ENCODE results near the gene MRGPRX2.

The MRGPRX2 gene

DNA sequence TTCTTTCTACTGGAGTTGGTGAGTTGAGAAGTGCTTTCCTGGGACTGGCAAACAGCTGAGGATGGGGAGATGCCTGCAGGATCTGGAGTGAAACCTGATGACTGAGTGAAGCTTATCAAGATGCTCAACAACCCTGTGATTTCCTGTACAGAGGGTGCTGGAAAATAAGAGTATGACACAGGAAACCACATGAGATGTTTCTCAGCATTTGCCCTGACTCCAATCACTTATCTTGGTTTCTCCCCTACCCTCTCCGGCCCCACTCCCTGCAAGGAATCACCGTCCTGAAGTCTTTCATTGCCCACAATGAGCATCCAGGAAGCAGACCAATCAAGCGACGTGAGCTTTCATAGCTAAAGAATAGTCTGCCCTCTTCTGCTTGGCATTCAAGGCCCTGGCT, at the start of gene MRGPRX2:
MRGPRX2 (minus strand) TSS at position 89 of the 400 bp plus-strand sequence. CDS start 4,315 bp downstream, outside the sequence.
- no peak for DNase-seq

DNA sequence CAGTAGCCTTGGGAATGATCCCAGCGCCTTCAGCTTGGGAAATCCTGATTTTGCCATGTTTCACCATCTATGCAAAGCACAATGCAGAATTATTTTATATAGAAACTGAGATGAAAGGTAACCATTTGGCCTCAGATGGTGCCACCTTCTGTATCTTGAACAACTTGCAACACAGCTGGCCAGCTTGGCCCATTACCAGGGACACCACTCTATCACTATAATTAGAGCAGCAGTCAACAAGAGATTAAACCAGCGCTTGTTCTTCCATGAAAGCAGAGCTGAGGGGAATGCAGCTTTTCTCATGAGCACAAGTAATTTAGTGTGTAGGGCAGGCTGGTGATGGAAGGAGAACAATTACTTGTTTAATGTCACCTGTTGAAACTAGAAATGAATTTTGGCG, 49.8 kb upstream of the MRGPRX2 start:
- DNase-seq: peak; percentile 95

DNA sequence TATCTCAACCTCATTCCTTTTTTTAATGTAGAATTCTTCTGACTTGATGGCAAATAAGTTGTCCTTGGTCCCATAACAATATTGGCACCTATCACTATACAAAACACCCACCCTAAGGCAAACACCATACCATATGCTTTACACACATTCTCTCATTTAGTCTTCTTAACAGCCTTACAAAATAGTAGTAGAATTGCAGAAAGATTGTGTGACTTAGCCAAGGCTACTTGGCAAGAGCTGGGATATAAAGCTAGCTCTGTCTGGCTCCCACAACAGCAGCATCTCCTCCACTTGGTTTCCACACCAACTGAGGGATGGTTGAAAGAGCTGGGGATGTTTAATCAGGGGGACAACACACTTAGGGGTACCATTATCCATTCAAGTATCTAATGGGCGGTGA, 46.6 kb upstream of the MRGPRX2 start:
- DNase-seq: no peak

DNA sequence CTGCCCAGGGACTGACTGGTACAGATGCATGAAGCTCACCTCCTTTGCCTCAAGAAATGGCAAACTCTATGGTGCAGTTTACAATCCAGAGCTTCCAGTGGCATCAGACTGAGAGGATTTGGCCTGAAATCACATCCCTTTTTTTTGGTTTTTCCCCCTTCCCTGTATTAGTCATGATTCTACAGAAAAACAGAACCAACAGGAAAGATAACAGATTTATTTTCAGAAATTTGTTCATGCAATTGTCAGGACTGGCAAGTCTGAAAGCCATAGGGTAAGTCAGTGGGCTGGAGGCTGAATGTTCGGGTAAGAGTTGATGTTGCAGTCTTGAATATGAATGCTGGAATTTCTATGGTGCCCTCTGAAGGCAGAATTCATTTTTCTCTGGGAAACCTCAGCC, 44.5 kb upstream of the MRGPRX2 start:
- no peak for DNase-seq

DNA sequence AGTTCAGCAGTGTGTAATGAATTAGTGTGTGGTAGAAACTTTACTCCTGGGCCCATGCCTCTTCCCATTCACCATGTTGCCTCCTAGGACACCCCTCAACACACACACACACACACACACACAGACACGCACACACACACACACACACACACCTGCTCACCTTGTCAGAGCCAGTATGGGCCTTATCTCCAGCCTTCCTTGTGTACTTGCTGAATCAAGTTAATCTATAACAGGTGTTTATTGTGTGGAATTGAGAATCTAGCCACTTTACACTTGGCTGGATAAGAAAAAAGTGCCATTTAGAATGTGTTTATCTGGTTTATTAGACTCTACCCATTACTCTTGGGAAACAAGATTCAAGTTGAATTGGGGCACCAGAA, 42.0 kb upstream of the MRGPRX2 start:
- DNase-seq: no peak

DNA sequence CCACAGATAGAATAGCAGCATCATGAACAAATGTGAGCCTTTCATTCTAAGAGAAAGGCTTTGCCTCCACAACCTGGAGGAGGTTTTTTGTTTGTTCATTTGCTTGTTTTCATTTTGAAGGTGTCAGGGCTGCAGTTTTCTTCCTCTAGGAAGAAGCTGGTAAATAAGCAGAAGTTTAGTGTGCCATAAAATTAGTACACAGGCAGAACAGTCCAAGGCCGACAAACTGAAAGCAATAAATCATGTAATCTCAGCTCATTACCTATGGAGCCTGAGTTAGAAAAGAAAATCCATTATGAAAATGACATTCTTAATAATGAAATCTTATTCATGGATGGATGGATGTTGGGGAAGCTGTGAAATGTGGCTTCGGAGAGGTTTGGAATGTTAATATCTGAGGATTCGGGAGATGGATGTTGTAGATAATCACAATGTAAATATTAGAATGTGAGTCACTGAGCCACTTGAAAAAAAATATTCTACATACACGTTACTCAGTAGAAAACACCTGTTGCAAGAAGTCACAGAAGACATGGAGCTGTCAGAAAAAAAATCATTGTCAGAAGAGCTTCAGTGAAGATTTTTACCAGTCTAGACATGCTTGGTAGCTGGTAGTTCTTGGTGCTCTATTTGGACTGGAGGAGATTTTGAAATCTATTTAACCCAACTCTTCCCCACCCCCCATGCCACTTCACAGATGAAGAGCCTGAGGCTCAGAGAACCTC, 41.4 kb upstream of the MRGPRX2 start:
- DNase-seq: peak; percentile 24

DNA sequence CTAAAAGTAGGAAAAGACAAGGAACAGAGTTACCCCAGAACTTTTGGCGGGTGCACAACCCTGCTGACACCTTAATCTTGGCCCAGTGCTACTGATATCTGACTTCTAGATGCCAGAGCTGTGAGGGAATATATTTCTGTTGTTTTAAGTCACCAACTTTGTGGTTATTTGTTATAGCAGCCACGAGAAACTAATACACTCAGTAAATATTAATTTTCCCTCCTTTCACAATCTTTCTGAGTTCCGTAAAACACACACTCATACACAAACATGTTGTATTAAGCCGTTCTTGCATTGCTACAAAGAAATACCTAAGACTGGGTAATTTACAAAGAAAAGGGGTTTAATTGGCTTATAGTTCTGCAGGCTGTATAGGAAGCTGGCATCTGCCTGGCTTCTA, 40.4 kb upstream of the MRGPRX2 start:
- DNase-seq: no peak

DNA sequence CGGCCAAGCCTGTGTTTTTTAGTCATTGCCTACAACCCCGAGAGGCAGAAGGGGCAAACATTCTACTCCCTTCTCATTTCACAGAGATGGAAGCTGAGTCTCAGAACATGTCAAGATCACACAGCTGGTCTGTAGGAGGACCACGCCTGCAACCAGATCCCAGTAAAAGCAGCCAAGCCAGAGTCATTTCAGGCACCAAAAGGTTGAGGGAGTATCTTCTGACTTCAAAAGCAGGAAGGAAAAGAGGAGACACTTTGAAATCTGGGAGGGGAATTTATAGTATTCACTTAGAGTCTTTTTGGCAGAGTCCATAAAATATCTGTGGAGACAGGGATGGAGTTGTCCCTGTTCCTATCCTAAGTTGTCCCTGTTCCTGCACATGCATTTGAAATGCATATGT, 38.6 kb upstream of the MRGPRX2 start:
- no peak for DNase-seq

DNA sequence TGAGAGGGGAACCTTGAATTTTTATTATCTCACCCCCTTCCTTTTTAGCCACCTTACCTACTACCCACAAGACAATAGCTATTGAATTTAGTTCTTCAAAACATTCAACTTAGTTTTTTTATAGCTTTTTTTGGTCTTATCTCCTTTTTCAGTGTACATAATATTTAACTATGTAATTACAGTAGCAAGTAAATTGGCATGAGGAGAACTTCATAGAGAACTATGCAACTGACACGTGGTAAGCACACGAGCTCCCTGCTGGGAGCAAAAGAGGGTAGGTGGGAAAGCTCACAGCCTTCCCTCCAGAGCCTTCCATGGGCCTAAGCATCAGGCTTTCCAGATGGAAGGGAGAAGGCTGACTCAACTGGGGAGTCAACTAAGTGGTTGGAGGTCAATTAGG, 34.3 kb upstream of the MRGPRX2 start:
- DNase-seq: no peak

DNA sequence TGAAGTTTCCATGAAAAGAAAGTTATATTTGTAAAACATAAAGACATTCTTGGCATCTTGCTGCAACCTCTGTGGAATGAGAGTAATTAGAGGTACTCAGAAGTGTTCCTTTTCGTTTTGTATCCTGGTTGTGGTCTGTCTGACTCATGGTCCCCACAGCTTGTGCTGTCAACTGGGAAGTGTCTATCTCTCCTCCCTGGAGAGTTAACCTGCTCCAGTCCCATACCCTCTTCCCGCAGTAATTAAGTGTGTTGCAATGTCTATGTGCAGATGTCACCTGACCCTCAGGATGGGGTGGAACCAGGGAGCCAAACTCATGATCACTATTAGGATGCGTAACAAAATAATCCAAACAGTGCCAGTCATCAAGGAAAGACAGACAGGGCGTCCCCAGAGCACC, 33.5 kb upstream of the MRGPRX2 start:
- DNase-seq: peak; percentile 40

DNA sequence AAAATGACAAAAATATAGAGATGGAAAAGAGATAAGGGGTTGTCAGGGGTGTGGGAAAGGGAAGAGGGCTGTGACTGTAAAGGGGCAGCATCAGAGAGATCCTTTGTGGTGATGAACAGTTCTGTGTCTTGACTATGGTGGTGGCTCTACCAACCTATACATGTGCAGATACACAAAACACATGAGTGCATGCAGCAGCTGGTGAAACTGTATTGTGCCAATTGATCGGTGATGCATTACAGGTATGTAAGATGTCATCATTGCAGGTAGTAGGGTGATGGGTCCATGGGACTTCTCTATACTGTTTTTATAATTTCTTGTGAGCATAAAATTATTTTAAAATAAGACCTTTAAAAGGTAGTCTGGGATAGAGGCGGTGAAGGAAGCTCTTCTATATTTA, 32.3 kb upstream of the MRGPRX2 start:
- no peak for DNase-seq

DNA sequence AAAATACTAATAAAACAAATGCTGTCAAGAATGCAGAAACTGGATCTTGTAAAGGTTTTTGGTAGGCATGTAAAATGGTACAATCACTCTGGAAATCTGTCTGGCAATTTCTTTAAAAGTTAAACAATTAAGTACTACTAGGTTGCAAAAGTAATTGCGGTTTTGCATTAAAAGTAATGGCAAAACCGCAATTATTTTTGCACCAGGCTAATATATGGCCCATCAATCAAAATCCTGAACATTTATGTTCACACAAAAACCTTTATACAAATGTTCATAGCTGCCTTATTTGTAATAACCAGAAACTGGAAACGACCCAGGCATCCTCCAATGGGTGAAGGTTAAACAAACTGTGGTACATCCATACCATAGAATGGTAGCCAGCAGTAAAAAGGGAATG, 31.8 kb upstream of the MRGPRX2 start:
- DNase-seq: no peak

DNA sequence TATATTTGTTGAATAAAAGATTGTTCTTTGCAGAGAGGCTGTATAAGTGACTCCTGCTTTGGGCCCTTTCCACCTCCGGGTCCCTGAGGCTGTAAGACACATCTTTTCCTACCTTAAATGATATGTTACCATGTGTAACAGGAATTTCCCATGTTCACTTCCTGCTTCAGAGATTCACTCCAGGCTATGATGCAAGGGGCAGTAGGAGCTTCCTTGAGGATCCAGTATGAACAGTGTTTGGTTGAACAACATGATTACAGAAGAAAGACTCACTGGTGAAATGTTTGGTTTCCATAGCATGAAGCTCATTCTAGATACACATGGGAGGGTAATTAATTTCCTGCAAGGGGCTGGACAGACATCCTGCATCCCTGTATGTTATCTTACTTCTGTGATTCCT, 30.8 kb upstream of the MRGPRX2 start:
- DNase-seq: peak; percentile 45

DNA sequence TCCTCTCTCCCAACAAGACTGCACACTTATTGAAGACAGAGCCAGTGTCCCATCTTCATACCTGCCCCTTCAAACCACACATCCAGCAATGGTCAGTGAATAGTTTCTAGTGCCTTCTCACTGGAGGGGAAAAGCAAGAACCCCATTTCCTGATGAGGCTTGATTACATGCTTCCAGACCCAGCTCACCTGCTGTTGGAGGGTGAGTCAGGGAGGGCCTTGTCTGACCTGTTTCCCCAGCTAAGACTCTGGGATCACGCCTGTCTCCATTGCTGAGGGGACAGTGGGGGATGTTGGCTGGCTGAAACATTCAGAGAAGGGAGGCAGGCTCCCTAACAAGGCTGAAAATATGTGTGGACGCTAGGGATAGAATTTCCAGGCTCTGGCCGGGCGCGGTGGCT, 28.9 kb upstream of the MRGPRX2 start:
- DNase-seq: no peak

DNA sequence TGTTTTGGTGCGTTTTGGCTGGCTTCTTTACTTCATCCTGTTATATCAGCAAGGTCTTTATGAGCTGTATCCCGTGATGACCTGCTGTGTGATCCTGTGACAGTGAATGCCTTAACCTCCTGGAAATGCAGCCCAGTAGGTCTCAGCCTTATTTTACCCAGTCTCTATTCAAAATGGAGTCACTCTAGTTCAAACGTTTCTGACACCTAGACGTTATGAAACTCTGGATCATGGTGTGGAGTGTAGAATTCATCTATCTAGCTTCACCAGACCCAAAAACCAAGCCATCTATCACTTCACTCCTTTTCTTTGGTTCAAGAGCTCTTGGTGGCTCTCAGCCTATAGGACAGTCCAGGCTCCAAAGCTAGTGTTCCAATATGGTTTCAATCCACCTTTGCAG, 28.3 kb upstream of the MRGPRX2 start:
- no peak for DNase-seq

DNA sequence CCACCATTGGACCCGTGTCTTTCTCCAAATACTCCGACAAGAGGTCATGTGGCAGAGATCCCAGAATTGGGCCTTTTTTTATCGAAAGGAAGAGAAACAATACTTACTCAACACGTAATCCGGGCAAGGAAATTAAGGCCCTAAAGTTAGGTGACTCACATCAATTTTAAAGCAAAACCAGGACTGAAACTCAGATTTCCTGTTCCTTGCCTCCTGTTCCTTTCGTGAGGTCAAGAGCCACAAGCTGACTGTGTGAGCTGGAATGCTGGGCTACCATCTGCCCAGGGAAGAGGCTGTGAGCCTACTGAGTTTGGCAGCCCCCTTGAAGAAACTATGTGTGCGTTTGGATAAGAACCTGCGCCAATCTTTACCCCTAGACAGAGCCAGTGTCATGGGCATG, 27.1 kb upstream of the MRGPRX2 start:
- no peak for DNase-seq

DNA sequence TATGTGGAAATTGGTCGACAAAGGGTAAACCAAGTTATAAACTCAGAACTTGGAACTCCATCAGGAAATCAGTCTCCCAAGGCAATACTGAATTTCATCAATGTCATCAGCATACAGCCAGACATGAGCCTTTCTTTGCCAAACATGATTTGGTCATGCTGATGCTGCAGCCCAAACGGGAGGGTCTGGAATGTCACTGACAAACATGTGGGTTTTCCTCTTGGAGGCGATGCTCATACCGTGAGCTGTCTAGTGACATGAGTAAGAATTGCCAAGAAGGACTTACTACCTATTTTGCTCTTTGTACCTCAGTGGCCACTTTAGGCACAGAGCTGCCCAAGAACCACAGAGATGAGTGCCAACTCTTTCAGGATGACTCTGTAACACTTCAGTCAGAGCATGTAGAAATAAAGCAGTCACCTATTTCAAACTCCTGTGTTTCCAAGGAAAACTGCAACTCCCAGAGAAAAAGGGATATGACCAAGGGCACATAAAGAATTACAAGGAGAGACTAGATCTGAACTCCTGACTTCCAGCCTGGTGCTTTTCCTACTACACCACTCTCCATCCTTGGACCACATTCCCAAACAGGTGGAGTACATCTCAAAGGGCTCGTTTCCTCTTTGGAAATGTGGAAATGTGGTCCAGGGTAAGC, 24.3 kb upstream of the MRGPRX2 start:
- DNase-seq: no peak

DNA sequence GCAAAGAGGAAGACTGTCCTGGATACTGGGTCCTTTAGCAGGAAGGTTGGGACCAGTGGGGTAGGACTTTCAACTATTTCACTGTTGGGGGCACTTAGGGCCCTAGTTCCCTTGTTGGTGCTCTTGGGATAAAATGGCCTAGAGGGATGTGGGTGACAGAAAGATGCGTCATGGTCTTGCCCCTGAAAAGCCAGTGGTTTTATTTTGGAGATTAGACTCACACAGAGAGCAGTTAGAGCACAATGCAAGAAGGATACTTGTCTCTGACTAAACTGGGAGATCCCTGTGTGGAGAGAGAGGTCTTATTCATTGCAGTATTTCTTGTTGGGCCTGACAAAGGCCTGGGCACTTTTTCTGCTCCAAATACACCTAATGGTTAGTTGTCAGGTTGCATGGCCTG, 22.6 kb upstream of the MRGPRX2 start:
- DNase-seq: no peak

DNA sequence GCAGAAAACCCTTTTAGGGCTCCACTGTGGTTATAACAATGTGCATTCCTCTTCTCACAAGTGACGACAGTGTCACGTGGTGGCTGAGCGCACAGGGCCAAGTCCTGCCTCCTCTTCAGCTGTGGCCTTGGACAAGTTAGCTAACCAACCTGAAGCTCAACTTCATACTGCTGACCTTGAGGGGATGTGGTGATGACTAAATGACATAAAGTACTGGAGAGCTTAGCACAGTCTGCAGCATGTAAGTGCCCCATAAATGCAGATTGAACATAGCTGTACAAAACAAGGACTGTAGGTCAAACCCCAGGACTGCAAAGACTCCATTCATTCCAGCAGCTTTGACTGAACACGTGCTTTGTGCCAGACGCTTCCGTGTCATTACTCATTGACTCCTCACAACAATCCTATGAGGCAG, 20.1 kb upstream of the MRGPRX2 start:
- DNase-seq: peak; percentile 26

DNA sequence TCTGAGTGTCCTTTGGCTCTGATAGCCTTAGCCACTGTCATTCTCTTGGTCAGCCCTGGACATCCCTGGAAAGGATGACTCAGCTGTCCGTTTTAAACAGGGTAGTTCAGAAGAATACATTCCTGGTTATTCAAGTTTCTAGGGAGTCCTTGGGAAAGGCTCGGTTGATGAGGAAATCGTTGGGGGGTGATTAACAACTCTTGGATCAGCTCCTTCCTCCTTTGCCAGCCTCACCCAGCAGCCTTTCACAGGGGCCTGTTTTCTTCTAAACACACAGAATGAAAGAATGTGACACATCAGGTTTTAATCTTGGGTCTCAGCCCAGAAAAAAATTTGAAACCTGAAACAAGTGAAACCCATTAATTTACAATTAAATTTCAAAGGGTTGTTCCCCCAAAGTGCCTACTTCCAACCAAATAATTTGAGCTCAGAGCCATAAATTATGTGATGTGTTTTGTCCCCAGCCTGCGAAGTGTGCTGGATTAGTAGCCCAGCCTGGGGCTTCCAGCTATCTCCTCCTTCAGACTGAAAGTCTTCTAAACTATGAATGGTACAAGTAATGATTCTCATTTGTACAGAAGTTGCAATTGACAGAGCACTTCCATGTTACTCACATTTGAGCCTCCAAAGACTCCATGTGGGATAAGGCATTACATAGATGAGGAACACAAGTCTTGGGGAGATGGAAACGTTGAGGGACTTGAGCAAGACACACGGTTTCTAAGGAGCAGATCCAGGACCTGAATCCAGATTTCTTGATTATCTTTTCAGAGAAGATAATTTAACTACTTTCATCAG, 19.3 kb upstream of the MRGPRX2 start:
- DNase-seq: peak; percentile 16

DNA sequence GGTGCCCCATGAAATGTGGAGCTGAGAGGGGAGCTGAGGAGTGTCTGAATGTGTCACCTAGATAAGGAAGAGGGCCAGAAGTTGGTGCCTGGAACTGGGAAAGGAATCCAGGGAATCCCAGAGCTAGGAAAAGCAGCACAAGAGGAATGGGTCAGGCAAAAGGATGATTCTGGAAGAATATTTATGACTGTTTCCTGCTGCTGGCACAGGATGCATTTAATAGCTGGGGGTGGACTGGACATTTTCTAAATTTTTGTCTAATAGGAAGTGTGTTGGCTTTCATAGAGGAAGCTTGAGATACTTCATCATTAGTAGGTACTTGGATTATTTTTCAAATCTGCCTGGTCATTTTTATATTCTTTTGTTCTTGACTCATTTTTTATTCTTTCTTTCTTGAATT, 17.4 kb upstream of the MRGPRX2 start:
- DNase-seq: no peak

DNA sequence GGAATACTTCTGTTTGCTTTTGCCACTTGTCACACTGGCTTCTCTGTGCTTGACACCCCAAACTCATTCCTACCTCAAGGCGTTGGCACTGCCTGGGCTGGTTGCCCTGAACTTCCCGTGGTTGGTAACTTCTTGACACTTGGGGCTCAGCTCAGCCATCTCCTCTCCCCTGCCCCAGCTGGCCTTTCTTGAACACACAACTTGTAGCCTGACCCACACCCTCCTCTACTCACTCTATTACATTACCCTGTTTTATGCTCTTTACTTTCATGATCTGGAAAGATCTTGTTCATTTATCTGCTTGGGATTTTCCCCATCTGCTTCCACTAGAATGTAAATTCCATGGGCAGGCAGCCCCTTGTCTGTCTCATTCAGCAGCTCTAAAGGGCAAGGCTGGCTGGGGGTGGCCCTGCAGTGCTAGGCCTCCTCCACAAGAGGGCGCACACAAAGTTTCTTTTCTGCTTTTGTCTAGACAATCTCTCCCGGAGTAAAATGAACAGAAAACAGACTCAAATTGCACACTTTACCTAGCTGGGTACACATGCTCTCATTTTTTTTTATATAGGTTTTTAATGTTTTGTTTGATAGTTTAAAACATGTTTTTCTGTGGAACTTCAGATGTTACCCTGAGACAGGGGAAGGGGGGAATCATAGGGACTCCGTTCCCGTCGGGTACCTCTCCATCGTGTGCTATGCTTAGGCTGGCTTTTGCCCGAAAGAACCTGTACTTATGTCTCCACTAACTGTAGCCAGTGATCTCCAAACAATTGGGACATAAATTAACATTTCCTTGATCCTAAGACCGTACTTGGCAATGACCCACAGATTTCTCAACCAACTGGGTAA, 16.4 kb upstream of the MRGPRX2 start:
- DNase-seq: peak; percentile 56

DNA sequence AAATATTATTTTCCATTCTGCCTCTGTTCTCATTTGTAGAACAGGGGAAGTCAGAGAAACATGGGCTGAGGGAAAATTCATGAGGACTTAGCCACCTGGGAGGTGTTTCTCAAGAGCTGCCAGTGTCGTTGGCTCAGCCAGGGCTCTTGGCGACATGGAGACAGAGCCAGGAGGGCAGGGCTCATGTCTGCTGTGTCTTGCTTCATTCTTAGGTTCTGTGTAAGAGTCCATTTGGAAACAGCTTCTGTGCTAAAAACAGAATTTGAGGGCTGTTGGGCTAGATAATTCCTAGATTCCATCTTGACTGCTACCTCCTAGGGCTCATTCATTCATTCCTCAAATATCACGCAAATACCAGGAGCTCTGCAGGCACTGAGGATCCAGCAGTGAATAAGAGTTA, 15.1 kb upstream of the MRGPRX2 start:
- DNase-seq: no peak

Measured in NCI-H69 (cell line).